Mesenchymal stem cell (in vitro differentiated cells and primary cell): ENCODE data around the gene THG1L.

Source experiments
- DNase-seq: peaks from one replicate; pipeline ENCODE4 v3.0.0-alpha.2; 2013
- H2AFZ ChIP-seq: one replicate; pipeline ENCODE4 v1.6.1; 2013; ENCODE audit warnings: low read depth, mild to moderate bottlenecking, control low read depth, inconsistent platforms, low read length, moderate library complexity
- H2AK5ac ChIP-seq: 2 replicates; pipeline ENCODE4 v1.6.1; 2013; ENCODE audit warnings: low read length, moderate library complexity, mild to moderate bottlenecking, inconsistent platforms; ENCODE audit not compliant: severe bottlenecking
- H2BK120ac ChIP-seq: one replicate; pipeline ENCODE4 v1.6.1; 2013; ENCODE audit warnings: low read depth, mild to moderate bottlenecking, inconsistent platforms, low read length, moderate library complexity
- H2BK12ac ChIP-seq, 2 experiments: one replicate each; pipeline ENCODE4 v1.6.1; 2013; ENCODE audit warnings: inconsistent platforms in 2 of 2, low read length in 2 of 2, mild to moderate bottlenecking in 2 of 2, moderate library complexity in 2 of 2, control low read depth in 1 of 2
- H2BK15ac ChIP-seq: one replicate; pipeline ENCODE4 v1.6.1; 2013; ENCODE audit warnings: mild to moderate bottlenecking, low read depth, inconsistent platforms; ENCODE audit not compliant: poor library complexity, severe bottlenecking
- H2BK5ac ChIP-seq: 2 replicates; pipeline ENCODE4 v1.6.1; 2013; ENCODE audit warnings: low read depth, mild to moderate bottlenecking, low read length, control low read depth, inconsistent platforms; ENCODE audit not compliant: poor library complexity, severe bottlenecking
- H3K14ac ChIP-seq, 2 experiments: one replicate each; pipeline ENCODE4 v1.6.1; 2013; ENCODE audit warnings: inconsistent platforms in 2 of 2, low read length in 2 of 2, control low read depth in 1 of 2, mild to moderate bottlenecking in 1 of 2, moderate library complexity in 1 of 2
- H3K18ac ChIP-seq, 2 experiments: one replicate each; pipeline ENCODE4 v1.6.1; 2013; ENCODE audit warnings: inconsistent platforms in 2 of 2, low read length in 2 of 2, control low read depth in 1 of 2, low read depth in 1 of 2, mild to moderate bottlenecking in 1 of 2
- H3K23ac ChIP-seq, 2 experiments: one replicate each; pipeline ENCODE4 v1.6.1; 2013; ENCODE audit warnings: inconsistent platforms in 2 of 2, low read length in 2 of 2, mild to moderate bottlenecking in 2 of 2, moderate library complexity in 2 of 2, control low read depth in 1 of 2
- H3K27ac ChIP-seq: 2 replicates; pipeline ENCODE4 v1.5.1; 2013; ENCODE audit warnings: mild to moderate bottlenecking, moderate library complexity, low read length, control low read depth, inconsistent platforms; ENCODE audit not compliant: poor library complexity, severe bottlenecking
- H3K27me3 ChIP-seq, 2 experiments: 2 replicates each; pipeline versions ENCODE4 v1.6.1 to v1.7.0; 2013; ENCODE audit warnings: low read length in 2 of 2, mild to moderate bottlenecking in 2 of 2, moderate library complexity in 2 of 2, control low read depth in 1 of 2, inconsistent platforms in 1 of 2; ENCODE audit not compliant: control insufficient read depth in 1 of 2, insufficient read depth in 1 of 2
- H3K36me3 ChIP-seq, 2 experiments: 2 replicates each; pipeline versions ENCODE4 v1.6.1 to v1.7.0; 2013; ENCODE audit warnings: low read length in 2 of 2, control low read depth in 1 of 2, inconsistent platforms in 1 of 2, low read depth in 1 of 2, mild to moderate bottlenecking in 1 of 2; ENCODE audit not compliant: insufficient read depth in 2 of 2, control insufficient read depth in 1 of 2
- H3K4ac ChIP-seq, 2 experiments: one replicate each; pipeline ENCODE4 v1.6.1; 2013; ENCODE audit warnings: inconsistent platforms in 2 of 2, low read length in 2 of 2, mild to moderate bottlenecking in 2 of 2, moderate library complexity in 2 of 2, control low read depth in 1 of 2, low read depth in 1 of 2
- H3K4me1 ChIP-seq: 2 replicates; pipeline ENCODE4 v1.6.1; 2013; ENCODE audit warnings: low read depth, low read length, control low read depth; ENCODE audit not compliant: control insufficient read depth, insufficient read depth
- H3K4me2 ChIP-seq: 2 replicates; pipeline ENCODE4 v1.6.1; 2013; ENCODE audit warnings: low read length, mild to moderate bottlenecking, inconsistent platforms; ENCODE audit not compliant: poor library complexity, severe bottlenecking
- H3K4me3 ChIP-seq, 2 experiments: 2 replicates each; pipeline versions ENCODE4 v1.5.1 to v1.7.0; 2013; ENCODE audit warnings: low read length in 2 of 2, mild to moderate bottlenecking in 2 of 2, control low read depth in 1 of 2, low read depth in 1 of 2; ENCODE audit not compliant: insufficient read depth in 1 of 2
- H3K79me1 ChIP-seq: replicated peaks from 2 replicates; pipeline ENCODE4 v1.6.1; 2013; ENCODE audit warnings: mild to moderate bottlenecking, control low read depth, low read length, inconsistent platforms; ENCODE audit not compliant: poor library complexity, severe bottlenecking
- H3K9ac ChIP-seq: 2 replicates; pipeline ENCODE4 v1.7.0; 2013; ENCODE audit warnings: mild to moderate bottlenecking, low read length, moderate library complexity
- H3K9me3 ChIP-seq: 2 replicates; pipeline ENCODE4 v1.7.0; 2013; ENCODE audit warnings: mild to moderate bottlenecking, low read length; ENCODE audit not compliant: control insufficient read depth
- H4K8ac ChIP-seq: one replicate; pipeline ENCODE4 v1.6.1; 2013; ENCODE audit warnings: inconsistent platforms, mild to moderate bottlenecking, low read length, moderate library complexity
- H4K91ac ChIP-seq: one replicate; pipeline ENCODE4 v1.6.1; 2013; ENCODE audit warnings: mild to moderate bottlenecking, low read length, inconsistent platforms
- WGBS: methylation state at CpG from one replicate; pipeline ENCODE4 v1.1.7; 2013; ENCODE audit warnings: mixed read lengths; 5-methylcytosine and 5-hydroxymethylcytosine counted together

Gene THG1L

GRCh38 chr5:157766442-157766841, 35.2 kb downstream of the THG1L start:
- Histone ChIP-seq H3K4ac (no peak overlapping the region), H4K8ac (no peak overlapping the region), H2AK5ac (no peak overlapping the region), H3K27me3 (no peaks in the 10 kb centered on the region), H2BK5ac (no peak overlapping the region), H3K36me3 (no peaks in the 10 kb centered on the region), H3K27ac (no peak overlapping the region), H2BK15ac (no peak overlapping the region), H3K14ac (no peak overlapping the region), H3K4me2 (no peak overlapping the region), H2BK120ac (no peak overlapping the region), H3K4me1 (peaks cover 6% of the 10 kb centered on the region), H2BK12ac (no peak overlapping the region), H3K18ac (no peak overlapping the region), H3K9ac (no peak overlapping the region), H3K4me3 (no peak overlapping the region), H3K23ac (no peak overlapping the region), H4K91ac (no peak overlapping the region), H3K79me1 (no peaks in the 10 kb centered on the region), H2AFZ (no peak overlapping the region), H3K9me3 (no peaks in the 10 kb centered on the region)
- no peak for DNase-seq
- 93% methylated on average over 7 of the region's 7 CpGs for WGBS

GRCh38 chr5:157766902-157767301, 35.7 kb downstream of the THG1L start:
- Histone ChIP-seq H3K27me3 (no peaks in the 10 kb centered on the region), H4K8ac (no peak overlapping the region)

GRCh38 chr5:157767689-157768088, 36.5 kb downstream of the THG1L start:
- Histone ChIP-seq H2AFZ (no peak overlapping the region), H3K9ac (peak overlapping the region; percentile 4), H3K27me3 (no peaks in the 10 kb centered on the region), H3K9me3 (no peaks in the 10 kb centered on the region), H2AK5ac (no peak overlapping the region), H3K18ac (no peak overlapping the region), H4K91ac (no peak overlapping the region), H2BK5ac (no peak overlapping the region), H2BK12ac (no peak overlapping the region), H2BK120ac (no peak overlapping the region), H3K4me3 (no peak overlapping the region), H3K23ac (no peak overlapping the region), H3K79me1 (no peaks in the 10 kb centered on the region), H3K14ac (no peak overlapping the region), H3K4me2 (no peak overlapping the region), H3K36me3 (no peaks in the 10 kb centered on the region), H3K4me1 (peaks cover 6% of the 10 kb centered on the region), H2BK15ac (no peak overlapping the region), H3K27ac (no peak overlapping the region), H4K8ac (no peak overlapping the region), H3K4ac (no peak overlapping the region)
- no peak for DNase-seq
- WGBS, result 97% methylated on average over 3 of the region's 3 CpGs

More at GRCh38 chr5:157766902-157767301, 35.7 kb downstream of the THG1L start:
- H3K4me3 ChIP-seq, result no peak overlapping the region
- WGBS, result 88% methylated on average over 1 of the region's 1 CpG
- H3K9ac ChIP-seq, result no peak overlapping the region
- no peak overlapping the region for H4K91ac ChIP-seq
- no peak overlapping the region for H2BK120ac ChIP-seq
- H2BK12ac ChIP-seq, result no peak overlapping the region
- H3K79me1 ChIP-seq, result no peaks in the 10 kb centered on the region
- no peaks in the 10 kb centered on the region for H3K9me3 ChIP-seq
- no peak overlapping the region for H2BK5ac ChIP-seq
- no peak overlapping the region for H2BK15ac ChIP-seq
- H3K4me2 ChIP-seq, result no peak overlapping the region
- peaks cover 6% of the 10 kb centered on the region for H3K4me1 ChIP-seq
- no peak overlapping the region for H2AK5ac ChIP-seq
- DNase-seq, result no peak
- no peak overlapping the region for H3K18ac ChIP-seq
- no peak overlapping the region for H3K27ac ChIP-seq
- H3K4ac ChIP-seq, result no peak overlapping the region
- no peaks in the 10 kb centered on the region for H3K36me3 ChIP-seq
- no peak overlapping the region for H3K23ac ChIP-seq
- H3K14ac ChIP-seq, result no peak overlapping the region
- H2AFZ ChIP-seq, result no peak overlapping the region

- H3K14ac ChIP-seq, result no peak overlapping the region
- H3K27ac ChIP-seq, result no peak overlapping the region
- H2BK12ac ChIP-seq, result no peak overlapping the region
- H2AFZ ChIP-seq, result no peak overlapping the region
- no peak for DNase-seq
- H3K18ac ChIP-seq, result no peak overlapping the region
- H2BK120ac ChIP-seq, result no peak overlapping the region
- H3K4me1 ChIP-seq, result peaks cover 3% of the 10 kb centered on the region
- peaks cover 0 to 4% of the 10 kb centered on the region in 2 experiments for H3K27me3 ChIP-seq
- H2BK5ac ChIP-seq, result no peak overlapping the region
- WGBS, result 77% methylated on average over 2 of the region's 4 CpGs
- no peak overlapping the region for H2BK15ac ChIP-seq
- H4K8ac ChIP-seq, result no peak overlapping the region
- no peak overlapping the region for H4K91ac ChIP-seq
- no peak overlapping the region for H3K9ac ChIP-seq
- H3K79me1 ChIP-seq, result no peaks in the 10 kb centered on the region
- H3K9me3 ChIP-seq, result no peaks in the 10 kb centered on the region
- H3K23ac ChIP-seq, result no peak overlapping the region
- no peaks in the 10 kb centered on the region for H3K36me3 ChIP-seq
- no peak overlapping the region for H3K4me3 ChIP-seq
- H3K4ac ChIP-seq, result no peak overlapping the region
- H3K4me2 ChIP-seq, result no peak overlapping the region
- no peak overlapping the region for H2AK5ac ChIP-seq
These were observed 39.4 kb downstream of the THG1L start for GRCh38 chr5:157770665-157771064.
